Measurements from ENCODE around the gene ACYP2.

The ACYP2 gene

DNA sequence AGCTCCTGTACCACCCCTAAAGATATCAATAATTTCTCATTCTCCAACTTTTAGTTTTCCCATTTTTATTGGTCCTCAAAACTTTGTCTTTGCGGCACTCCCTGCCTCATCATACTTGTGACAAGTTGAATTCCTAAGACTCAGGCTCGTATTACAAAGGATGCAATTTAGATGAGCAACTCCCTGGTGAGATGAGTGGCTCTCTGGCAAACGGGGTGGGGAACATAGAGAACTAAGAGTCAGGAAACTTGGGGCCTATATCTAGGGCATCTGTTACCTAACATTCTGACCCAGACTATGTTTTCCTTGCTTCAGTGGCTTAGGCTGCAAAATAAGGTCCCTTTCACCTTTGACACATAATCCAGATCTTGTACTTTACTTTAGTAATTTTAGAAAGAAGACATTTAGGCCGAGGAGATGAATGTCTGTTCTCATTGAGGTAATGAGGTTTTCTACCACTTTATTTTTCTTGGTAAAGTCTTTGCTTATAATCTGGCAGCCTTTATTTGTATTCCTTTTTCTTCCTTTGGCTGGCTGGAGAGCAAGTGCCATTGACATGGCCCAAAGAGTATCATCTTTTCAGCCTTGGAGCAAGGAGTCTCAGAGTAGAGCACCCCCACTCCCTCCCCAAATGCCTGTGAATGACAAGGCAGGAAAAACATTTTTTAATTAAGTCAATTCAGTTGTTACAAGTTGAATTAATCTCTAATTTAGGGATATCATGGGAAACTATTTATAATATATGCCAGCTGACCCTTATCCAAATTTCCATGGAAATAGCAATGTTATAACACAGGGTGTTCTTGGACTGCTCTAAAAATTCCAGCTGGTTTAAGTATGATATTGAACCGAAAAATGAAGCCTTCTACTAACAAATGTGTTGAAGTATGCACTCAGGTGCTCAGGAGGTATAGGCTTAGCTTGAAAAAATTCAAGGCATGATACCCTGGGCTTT lies 125.4 kb downstream of the ACYP2 start:
- no peak overlapping the region for H3K4me3 ChIP-seq (ENCODE audit: low read depth, low read length)
- DNase-seq (ENCODE audit: low read depth): no peak
- no peak for TF ChIP-seq POLR2A (IDR thresholded peaks at IDR 0.05; ENCODE audit: extremely low read depth, insufficient read length)
- TF ChIP-seq, protein P1, sequence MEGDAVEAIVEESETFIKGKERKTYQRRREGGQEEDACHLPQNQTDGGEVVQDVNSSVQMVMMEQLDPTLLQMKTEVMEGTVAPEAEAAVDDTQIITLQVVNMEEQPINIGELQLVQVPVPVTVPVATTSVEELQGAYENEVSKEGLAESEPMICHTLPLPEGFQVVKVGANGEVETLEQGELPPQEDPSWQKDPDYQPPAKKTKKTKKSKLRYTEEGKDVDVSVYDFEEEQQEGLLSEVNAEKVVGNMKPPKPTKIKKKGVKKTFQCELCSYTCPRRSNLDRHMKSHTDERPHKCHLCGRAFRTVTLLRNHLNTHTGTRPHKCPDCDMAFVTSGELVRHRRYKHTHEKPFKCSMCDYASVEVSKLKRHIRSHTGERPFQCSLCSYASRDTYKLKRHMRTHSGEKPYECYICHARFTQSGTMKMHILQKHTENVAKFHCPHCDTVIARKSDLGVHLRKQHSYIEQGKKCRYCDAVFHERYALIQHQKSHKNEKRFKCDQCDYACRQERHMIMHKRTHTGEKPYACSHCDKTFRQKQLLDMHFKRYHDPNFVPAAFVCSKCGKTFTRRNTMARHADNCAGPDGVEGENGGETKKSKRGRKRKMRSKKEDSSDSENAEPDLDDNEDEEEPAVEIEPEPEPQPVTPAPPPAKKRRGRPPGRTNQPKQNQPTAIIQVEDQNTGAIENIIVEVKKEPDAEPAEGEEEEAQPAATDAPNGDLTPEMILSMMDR (IDR thresholded peaks at IDR 0.05; ENCODE audit: low read depth, low read length): no peak

DNA sequence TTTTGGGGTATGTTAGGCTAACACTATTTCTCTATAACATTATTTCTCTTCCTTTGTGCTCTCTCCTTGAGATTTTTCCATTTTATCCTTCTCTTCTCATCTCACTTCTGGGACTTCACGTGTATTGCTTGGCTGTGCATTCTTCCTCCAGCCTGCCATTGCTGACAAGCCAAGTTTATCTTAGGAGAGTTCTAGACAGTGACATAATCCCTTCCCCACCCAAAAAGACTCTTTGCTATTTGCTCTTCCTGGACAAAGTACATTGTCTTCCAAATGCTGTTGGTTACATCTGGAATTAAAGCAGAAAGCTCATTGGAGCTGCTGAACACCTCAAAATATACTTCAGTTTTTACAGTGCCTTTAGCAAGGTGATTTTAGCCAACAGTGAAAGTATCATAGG lies 131.7 kb downstream of the ACYP2 start:
- H3K4me3 ChIP-seq (ENCODE audit: low read depth, low read length): no peak overlapping the region
- TF ChIP-seq POLR2A (IDR thresholded peaks at IDR 0.05; ENCODE audit: extremely low read depth, insufficient read length) (no peak), MYC (IDR thresholded peaks at IDR 0.05; ENCODE audit: low read depth, low read length) (no peak)
- TF ChIP-seq, protein P1 (IDR thresholded peaks at IDR 0.05; ENCODE audit: low read depth, low read length): no peak
- TF ChIP-seq, protein P2, sequence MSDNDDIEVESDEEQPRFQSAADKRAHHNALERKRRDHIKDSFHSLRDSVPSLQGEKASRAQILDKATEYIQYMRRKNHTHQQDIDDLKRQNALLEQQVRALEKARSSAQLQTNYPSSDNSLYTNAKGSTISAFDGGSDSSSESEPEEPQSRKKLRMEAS (IDR thresholded peaks at IDR 0.05; ENCODE audit: low read depth, low read length): no peak
- DNase-seq (ENCODE audit: low read depth): no peak

DNA sequence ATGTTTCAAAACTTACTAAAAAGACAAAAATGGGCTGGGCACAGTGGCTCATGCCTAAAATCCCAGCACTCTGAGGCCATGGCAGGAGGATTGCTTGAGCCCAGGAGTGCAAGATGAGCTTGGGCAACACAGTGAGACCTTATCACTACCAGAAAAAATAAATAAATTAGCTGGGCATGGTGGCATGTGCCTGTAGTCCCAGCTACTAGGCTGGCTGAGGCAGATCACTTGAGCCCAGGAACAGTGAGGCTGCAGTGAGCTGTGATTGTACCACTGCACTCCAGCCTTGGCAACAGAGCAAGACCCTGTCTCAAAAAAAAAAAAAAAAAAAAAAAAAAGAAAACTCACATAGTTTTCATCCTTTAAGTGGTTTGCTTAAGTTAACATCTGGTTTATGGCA lies 134.2 kb downstream of the ACYP2 start:
- H3K4me3 ChIP-seq (ENCODE audit: low read depth, low read length): no peak overlapping the region
- no peak for DNase-seq (ENCODE audit: low read depth)
- TF ChIP-seq POLR2A (IDR thresholded peaks at IDR 0.05; ENCODE audit: extremely low read depth, insufficient read length) (no peak), MYC (IDR thresholded peaks at IDR 0.05; ENCODE audit: low read depth, low read length) (no peak)
- TF ChIP-seq, protein P2 (IDR thresholded peaks at IDR 0.05; ENCODE audit: low read depth, low read length): no peak
- TF ChIP-seq, protein P1 (IDR thresholded peaks at IDR 0.05; ENCODE audit: low read depth, low read length): no peak

DNA sequence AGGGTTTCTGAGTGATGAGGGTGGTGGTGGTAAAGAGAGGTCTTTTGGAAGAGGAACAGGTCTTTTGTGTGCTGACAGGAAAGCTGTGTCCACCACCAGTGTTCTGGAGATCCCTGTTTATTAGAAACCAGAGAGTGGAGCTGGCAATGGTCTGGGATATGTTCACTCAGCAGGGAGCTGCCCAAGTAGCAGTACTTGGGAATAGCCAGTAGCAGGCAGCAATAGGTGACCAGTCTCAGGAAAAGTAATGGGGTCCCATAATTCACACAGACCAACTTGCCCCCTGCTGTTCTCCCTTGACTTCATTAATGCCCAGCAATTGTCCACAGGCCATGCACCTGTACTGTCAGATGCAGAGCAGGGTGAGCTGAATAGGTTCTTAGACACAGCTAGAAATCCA lies 138.8 kb downstream of the ACYP2 start:
- no peak overlapping the region for H3K4me3 ChIP-seq (ENCODE audit: low read depth, low read length)
- TF ChIP-seq POLR2A (IDR thresholded peaks at IDR 0.05; ENCODE audit: extremely low read depth, insufficient read length): no peak
- TF ChIP-seq, protein P2 (IDR thresholded peaks at IDR 0.05; ENCODE audit: low read depth, low read length): no peak
- TF ChIP-seq, protein P1 (IDR thresholded peaks at IDR 0.05; ENCODE audit: low read depth, low read length): no peak
- TF ChIP-seq MYC (IDR thresholded peaks at IDR 0.05; ENCODE audit: low read depth, low read length): no peak
- DNase-seq (ENCODE audit: low read depth): no peak

DNA sequence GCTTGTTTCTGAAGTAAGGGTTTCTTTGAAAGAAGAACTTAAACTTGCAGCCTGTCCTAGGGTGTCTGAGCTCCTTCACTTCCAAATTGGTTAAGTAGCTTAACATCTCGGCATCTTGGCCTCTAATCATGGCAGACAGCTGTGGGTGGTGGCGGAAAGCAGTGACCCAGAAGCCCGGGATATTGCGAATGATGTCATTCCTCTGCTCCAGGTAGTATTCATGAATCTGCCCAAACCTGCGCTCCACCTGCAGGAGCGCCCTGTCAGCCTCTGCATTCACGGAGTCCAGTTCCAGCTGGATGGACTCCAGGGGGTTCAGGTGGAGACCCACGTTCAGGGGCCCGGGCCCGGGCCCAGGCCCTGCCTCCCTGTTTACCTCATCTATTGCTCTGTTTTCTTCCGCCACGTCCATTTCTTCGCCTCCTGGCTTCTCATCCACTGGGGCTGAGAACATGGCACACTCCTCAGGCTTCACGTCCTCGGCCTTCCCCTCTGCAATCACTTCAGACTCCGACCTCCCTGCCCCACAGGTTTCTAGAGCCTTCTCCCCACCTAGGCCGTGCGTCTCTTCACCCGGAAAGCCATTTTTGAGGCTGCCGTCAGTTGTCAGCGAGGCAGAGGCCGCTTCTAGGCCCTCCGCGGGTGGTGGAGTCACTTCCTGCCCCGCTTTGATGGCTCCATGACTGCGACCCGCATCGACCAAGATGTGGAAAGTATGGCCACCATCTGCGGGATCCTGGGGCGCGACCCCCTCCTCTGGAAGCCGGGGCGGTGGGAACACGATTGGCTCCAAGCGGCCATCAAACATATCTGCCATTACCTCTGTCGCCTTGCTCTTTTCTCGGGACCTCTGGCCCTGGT lies 140.0 kb downstream of the ACYP2 start:
- H3K4me3 ChIP-seq (ENCODE audit: low read depth, low read length): no peak overlapping the region
- TF ChIP-seq, protein P2 (IDR thresholded peaks at IDR 0.05; ENCODE audit: low read depth, low read length): no peak
- TF ChIP-seq MYC (IDR thresholded peaks at IDR 0.05; ENCODE audit: low read depth, low read length) (no peak), POLR2A (IDR thresholded peaks at IDR 0.05; ENCODE audit: extremely low read depth, insufficient read length) (no peak)
- TF ChIP-seq, protein P1 (IDR thresholded peaks at IDR 0.05; ENCODE audit: low read depth, low read length): no peak
- DNase-seq (ENCODE audit: low read depth): no peak

Data from NB4 (cell line).